ENCODE measurements around the gene CRYGS. TPM values are rescaled to one million over a fixed set of nuclear protein-coding genes. Genes with fewer than 3 reads are reported as not detected.
"Not testable (repeated sequence)": the region's sequence is repeated elsewhere in the genome, so short reads cannot be mapped to it uniquely, and the experiment has no call there.

CRYGS gene
- total RNA-seq, 1 experiment from 2014 or later: 2.3 TPM

GRCh38 chr3:186520957-186521842, 23.0 kb downstream of the CRYGS start:
- DNase-seq (ENCODE audit: extremely low read depth, low read depth): no peak

- DNase-seq (ENCODE audit: extremely low read depth, low read depth): no peak
Observed at GRCh38 chr3:186520431-186520830, 23.7 kb downstream of the CRYGS start.

GRCh38 chr3:186519021-186519658, 25.0 kb downstream of the CRYGS start:
- no peak for DNase-seq (ENCODE audit: extremely low read depth, low read depth)

- no peak for DNase-seq (ENCODE audit: extremely low read depth, low read depth)
Observed at GRCh38 chr3:186517218-186517617, 27.0 kb downstream of the CRYGS start.

GRCh38 chr3:186516646-186517045, 27.5 kb downstream of the CRYGS start:
- DNase-seq (ENCODE audit: extremely low read depth, low read depth): no peak

GRCh38 chr3:186515125-186515524, 29.1 kb downstream of the CRYGS start:
- no peak for DNase-seq (ENCODE audit: extremely low read depth, low read depth)

GRCh38 chr3:186514296-186515002, 29.7 kb downstream of the CRYGS start:
- DNase-seq (ENCODE audit: extremely low read depth, low read depth): peak; percentile 2

GRCh38 chr3:186513386-186513785, 30.8 kb downstream of the CRYGS start:
- no peak for DNase-seq (ENCODE audit: extremely low read depth, low read depth)

- no peak for DNase-seq (ENCODE audit: extremely low read depth, low read depth)
Observed at GRCh38 chr3:186512570-186513302, 31.4 kb downstream of the CRYGS start.

- no peak for DNase-seq (ENCODE audit: extremely low read depth, low read depth)
Observed at GRCh38 chr3:186511702-186512101, 32.5 kb downstream of the CRYGS start.

- no peak for DNase-seq (ENCODE audit: extremely low read depth, low read depth)
Observed at GRCh38 chr3:186511245-186511644, 32.9 kb downstream of the CRYGS start.

- no peak for DNase-seq (ENCODE audit: extremely low read depth, low read depth)
Observed at GRCh38 chr3:186510374-186511079, 33.7 kb downstream of the CRYGS start.

- no peak for DNase-seq (ENCODE audit: extremely low read depth, low read depth)
Observed at GRCh38 chr3:186509423-186509822, 34.8 kb downstream of the CRYGS start.

GRCh38 chr3:186506857-186507256, 37.3 kb downstream of the CRYGS start:
- DNase-seq (ENCODE audit: extremely low read depth, low read depth): no peak

GRCh38 chr3:186506191-186506739, 37.9 kb downstream of the CRYGS start:
- no peak for DNase-seq (ENCODE audit: extremely low read depth, low read depth)

- DNase-seq (ENCODE audit: extremely low read depth, low read depth): no peak
Observed at GRCh38 chr3:186502966-186503712, 41.0 kb downstream of the CRYGS start.

- DNase-seq (ENCODE audit: extremely low read depth, low read depth): no peak
Observed at GRCh38 chr3:186502138-186502948, 41.8 kb downstream of the CRYGS start.

GRCh38 chr3:186499949-186500348, 44.2 kb downstream of the CRYGS start:
- DNase-seq (ENCODE audit: extremely low read depth, low read depth): not testable (repeated sequence)

All from NCI-H460 (cell line).